IMR-90 (cell line): ENCODE results near the gene NOL9. TPM values are rescaled to one million over a fixed set of nuclear protein-coding genes. Genes with fewer than 3 reads are reported as not detected.

Source experiments
- ATAC-seq: fragments of 200-7000 bp; cut with Tn5 transposase; 2 replicates; pipeline ENCODE4 v1.9.1; 2020; ENCODE audit warnings: low read depth, mild to moderate bottlenecking, moderate library complexity
- BruUV-seq: library from RNA; stranded (reverse); fragments of 400-500 nt; replicated peaks from 2 replicates; lab custom pipeline; 2021; lab: Mats Ljungman, UMichigan
- CTCF ChIA-PET: fragments of 300-600 bp; formaldehyde crosslinking; extraction: SDS; loops from one replicate; lab custom pipeline; 2021; ENCODE audit warnings: antibody characterized with exemption; lab: Yijun Ruan, JAX
- POLR2A ChIA-PET: fragments of 300-600 bp; sonication (Branson Sonifier 250); formaldehyde crosslinking; loops from one replicate; lab custom pipeline; 2022; ENCODE audit warnings: antibody characterized with exemption; ENCODE audit not compliant: unreplicated experiment; lab: Charles Lee
- DNase-seq: peaks from one replicate; pipeline ENCODE4 v3.0.0; 2013
- H2AFZ ChIP-seq: replicated peaks from 2 replicates; pipeline ENCODE3; 2013; ENCODE audit warnings: low read length, mild to moderate bottlenecking; ENCODE audit not compliant: poor library complexity
- H2AK5ac ChIP-seq: 2 replicates; pipeline ENCODE4 v1.6.1; 2013; ENCODE audit warnings: low read depth, low read length, inconsistent platforms
- H2AK9ac ChIP-seq: replicated peaks from 2 replicates; pipeline ENCODE3; 2013; ENCODE audit warnings: mild to moderate bottlenecking, low read depth, low read length, moderate library complexity; ENCODE audit not compliant: poor library complexity
- H2BK120ac ChIP-seq: 2 replicates; pipeline ENCODE4 v1.6.1; 2013; ENCODE audit warnings: low read depth, low read length, inconsistent platforms
- H2BK15ac ChIP-seq: 3 replicates; pipeline ENCODE4 v1.6.1; 2013; ENCODE audit warnings: low read depth, low read length, inconsistent platforms
- H2BK20ac ChIP-seq: 2 replicates; pipeline ENCODE4 v1.6.1; 2013; ENCODE audit warnings: low read depth, mild to moderate bottlenecking, inconsistent platforms, low read length, moderate library complexity
- H2BK5ac ChIP-seq: 2 replicates; pipeline ENCODE4 v1.6.1; 2013; ENCODE audit warnings: mild to moderate bottlenecking, low read depth, low read length, inconsistent platforms; ENCODE audit not compliant: poor library complexity, severe bottlenecking
- H3K14ac ChIP-seq: replicated peaks from 2 replicates; pipeline ENCODE4 v1.6.1; 2013; ENCODE audit warnings: low read depth, low read length, inconsistent platforms
- H3K18ac ChIP-seq: 2 replicates; pipeline ENCODE4 v1.6.1; 2013; ENCODE audit warnings: low read depth, low read length, control low read depth
- H3K23ac ChIP-seq: 2 replicates; pipeline ENCODE4 v1.6.1; 2013; ENCODE audit warnings: low read depth, low read length, inconsistent platforms
- H3K27ac ChIP-seq: 2 replicates; pipeline ENCODE4 v1.5.1; 2013; ENCODE audit warnings: mild to moderate bottlenecking, control low read depth, low read length; ENCODE audit not compliant: insufficient read depth
- H3K27me3 ChIP-seq: 2 replicates; pipeline ENCODE4 v1.6.1; 2013; ENCODE audit warnings: low read length; ENCODE audit not compliant: control insufficient read depth, insufficient read depth
- H3K36me3 ChIP-seq: 2 replicates; pipeline ENCODE4 v1.6.1; 2013; ENCODE audit warnings: low read length, mixed read lengths; ENCODE audit not compliant: control insufficient read depth, insufficient read depth
- H3K4ac ChIP-seq: 2 replicates; pipeline ENCODE4 v1.6.1; 2013; ENCODE audit warnings: low read depth, low read length, inconsistent platforms
- H3K4me1 ChIP-seq: 2 replicates; pipeline ENCODE4 v1.6.1; 2013; ENCODE audit warnings: low read length, mixed read lengths; ENCODE audit not compliant: control insufficient read depth, insufficient read depth
- H3K4me2 ChIP-seq: 2 replicates; pipeline ENCODE4 v1.6.1; 2013; ENCODE audit warnings: low read depth, mild to moderate bottlenecking, control low read depth, low read length, moderate library complexity
- H3K4me3 ChIP-seq: 2 replicates; pipeline ENCODE4 v1.5.1; 2013; ENCODE audit warnings: low read depth, mild to moderate bottlenecking, control low read depth, low read length, moderate library complexity; ENCODE audit not compliant: insufficient read depth
- H3K56ac ChIP-seq: 2 replicates; pipeline ENCODE4 v1.6.1; 2013; ENCODE audit warnings: low read length, inconsistent platforms; ENCODE audit not compliant: insufficient read depth; ENCODE audit errors: extremely low read depth
- H3K79me1 ChIP-seq, 2 experiments: 2 replicates each; pipeline ENCODE4 v1.6.1; 2013; ENCODE audit warnings: low read length in 2 of 2, inconsistent platforms in 1 of 2, low read depth in 1 of 2
- H3K9ac ChIP-seq: 2 replicates; pipeline ENCODE4 v1.6.1; 2013; ENCODE audit warnings: low read depth, low read length, control low read depth
- H3K9me1 ChIP-seq: 2 replicates; pipeline ENCODE4 v1.6.1; 2013; ENCODE audit warnings: low read length, inconsistent platforms; ENCODE audit not compliant: insufficient read depth
- H3K9me3 ChIP-seq: 2 replicates; pipeline ENCODE4 v1.6.1; 2013; ENCODE audit warnings: low read length; ENCODE audit not compliant: control insufficient read depth, insufficient read depth
- H4K20me1 ChIP-seq: 2 replicates; pipeline ENCODE4 v1.6.1; 2013; ENCODE audit warnings: low read length, inconsistent platforms; ENCODE audit not compliant: insufficient read depth
- H4K5ac ChIP-seq: 2 replicates; pipeline ENCODE4 v1.6.1; 2013; ENCODE audit warnings: mild to moderate bottlenecking, low read depth, low read length, control low read depth
- H4K8ac ChIP-seq, 2 experiments: 2 replicates each; pipeline ENCODE4 v1.6.1; 2013; ENCODE audit warnings: low read depth in 2 of 2, low read length in 2 of 2, control low read depth in 1 of 2, inconsistent platforms in 1 of 2
- H4K91ac ChIP-seq: 2 replicates; pipeline ENCODE4 v1.6.1; 2013; ENCODE audit warnings: low read depth, low read length, inconsistent platforms; ENCODE audit not compliant: insufficient read depth
- BHLHE40 ChIP-seq: fragments of 150-350 bp; IDR thresholded peaks from 2 replicates; pipeline ENCODE4 v1.6.1; 2016; ENCODE audit warnings: mild to moderate bottlenecking, low read depth, low read length
- CEBPB ChIP-seq: IDR thresholded peaks from 2 replicates; pipeline ENCODE4 v1.6.1; 2012; ENCODE audit warnings: low read depth, low read length, improper control_type of control experiment
- CHD1 ChIP-seq: IDR thresholded peaks from 2 replicates; pipeline ENCODE4 v1.6.1; 2012; ENCODE audit warnings: low read depth, low read length, improper control_type of control experiment
- FOS ChIP-seq: fragments of 150-350 bp; IDR thresholded peaks from 2 replicates; pipeline ENCODE4 v1.6.1; 2016; ENCODE audit warnings: low read depth, low read length
- MAZ ChIP-seq: IDR thresholded peaks from 2 replicates; pipeline ENCODE4 v1.6.1; 2012; ENCODE audit warnings: low read depth, mild to moderate bottlenecking, low read length, improper control_type of control experiment, moderate library complexity, borderline replicate concordance
- MXI1 ChIP-seq: IDR thresholded peaks from 2 replicates; pipeline ENCODE4 v1.6.1; 2012; ENCODE audit warnings: low read depth, mild to moderate bottlenecking, low read length, moderate library complexity, borderline replicate concordance
- NFE2L2 ChIP-seq: fragments of 150-350 bp; IDR thresholded peaks from 2 replicates; pipeline ENCODE4 v1.6.1; 2016; ENCODE audit warnings: low read depth, mild to moderate bottlenecking, low read length
- RAD21 ChIP-seq: IDR thresholded peaks from 2 replicates; pipeline ENCODE4 v1.6.1; 2012; ENCODE audit warnings: low read length, improper control_type of control experiment
- RCOR1 ChIP-seq: IDR thresholded peaks from 2 replicates; pipeline ENCODE4 v1.6.1; 2012; ENCODE audit warnings: mild to moderate bottlenecking, low read length, improper control_type of control experiment; ENCODE audit not compliant: insufficient replicate concordance
- RFX5 ChIP-seq: IDR thresholded peaks from 2 replicates; pipeline ENCODE4 v1.8.0; 2012; ENCODE audit warnings: low read depth, mild to moderate bottlenecking, low read length, moderate library complexity
- SMC3 ChIP-seq: fragments of 150-350 bp; IDR thresholded peaks from 2 replicates; pipeline ENCODE4 v1.6.1; 2016; ENCODE audit warnings: low read depth, mild to moderate bottlenecking, antibody characterized with exemption, low read length, moderate library complexity
- WGBS, 2 experiments: methylation state at CpG; one replicate each; pipeline versions ENCODE4 v1.1.5 to v1.1.7; 2013; ENCODE audit warnings: missing lambda C conversion rate in 2 of 2; ENCODE audit not compliant: insufficient read length in 1 of 2; ENCODE audit errors: extremely low coverage in 2 of 2; 5-methylcytosine and 5-hydroxymethylcytosine counted together
- dilution Hi-C: fragments of 300-500 bp; cut with HindIII; formaldehyde crosslinking; loops from one replicate; pipeline ENCODE4 v1.14.3; 2018; ENCODE audit warnings: low sequenced_read_pairs; ENCODE audit not compliant: unreplicated experiment
- in situ Hi-C: fragments of 300-500 bp; cut with MboI; formaldehyde crosslinking; loops from 3 replicates; pipeline ENCODE4 v1.14.3; 2019; ENCODE audit warnings: low sequenced_read_pairs, inconsistent platforms, mixed read lengths
- intact Hi-C: fragments of 100-400 bp; cut with micrococcal nuclease; formaldehyde crosslinking; loops from 2 replicates; pipeline ENCODE4 v1.10.0; 2022
- polyA plus RNA-seq, 3 experiments: library from polyadenylated mRNA; depleted of rRNA; stranded (reverse); fragments of >200 nt; gene quantifications; 2 replicates each; pipeline ENCODE4 v1.2.3, GENCODE V29; 2012; ENCODE audit warnings: low replicate concordance in 1 of 3
- total RNA-seq: library from RNA; depleted of rRNA; stranded (reverse); fragments of >200 nt; gene quantifications from 2 replicates; pipeline ENCODE4 v1.2.3, GENCODE V29; 2012
- TF ChIP-seq, protein P1 (sequence below): conservative IDR thresholded peaks from 2 replicates; pipeline ENCODE4 v1.5.1; 2012; ENCODE audit warnings: mild to moderate bottlenecking, low read depth, low read length, improper control_type of control experiment
- TF ChIP-seq, protein P2 (sequence below): fragments of 150-350 bp; IDR thresholded peaks from 2 replicates; pipeline ENCODE4 v1.6.1; 2016; ENCODE audit warnings: low read depth, mild to moderate bottlenecking, low read length, moderate library complexity, borderline replicate concordance
- TF ChIP-seq, protein P3 (sequence below): fragments of 150-350 bp; IDR thresholded peaks from 2 replicates; pipeline ENCODE4 v1.6.1; 2017; ENCODE audit warnings: mild to moderate bottlenecking, antibody characterized with exemption, low read length, low read depth

NOL9 gene
- total and polyA plus RNA-seq, 2 of the 4 experiments (the other 2 are of a cell fraction): 13.0 to 19.2 TPM

- BruUV-seq: no TSS peak
- Histone ChIP-seq H3K14ac (no peak overlapping the region), H3K9me3 (no peaks in the 10 kb centered on the region), H2BK20ac (no peak overlapping the region), H3K27me3 (no peaks in the 10 kb centered on the region), H3K79me1 (peaks cover 13 to 83% of the 10 kb centered on the region in 2 experiments), H3K23ac (no peak overlapping the region), H4K5ac (no peak overlapping the region), H3K4me1 (peaks cover 4% of the 10 kb centered on the region), H2BK5ac (no peak overlapping the region), H2AFZ (peak overlapping the region; percentile 43), H3K56ac (no peak overlapping the region), H3K9me1 (peaks cover 10% of the 10 kb centered on the region), H3K4me3 (no peak overlapping the region), H3K4ac (no peak overlapping the region), H3K9ac (no peak overlapping the region), H3K36me3 (peaks cover 63% of the 10 kb centered on the region), H2AK9ac (peak overlapping the region; percentile 30), H2BK120ac (no peak overlapping the region), H2BK15ac (no peak overlapping the region), H2AK5ac (no peak overlapping the region), H4K20me1 (peaks cover 90% of the 10 kb centered on the region), H3K27ac (no peak overlapping the region), H3K4me2 (no peak overlapping the region), H4K8ac (no peak overlapping the region), H3K18ac (no peak overlapping the region), H4K91ac (no peak overlapping the region)
- dilution Hi-C loops: no loop called here
- in situ Hi-C loops: no loop called here
- ChIA-PET POLR2A (no interaction called here), CTCF (no interaction called here)
- 60% methylated on average over 2 of the region's 15 CpGs; no CpG with 5 or more reads in 1 of the 2 experiments for WGBS, 2 experiments
- ATAC-seq: no peak
- DNase-seq: no peak
- intact Hi-C loops: no loop called here
- no peak for TF ChIP-seq CEBPB
- TF ChIP-seq RCOR1: no peak
- no peak for TF ChIP-seq FOS
- TF ChIP-seq, protein P1, sequence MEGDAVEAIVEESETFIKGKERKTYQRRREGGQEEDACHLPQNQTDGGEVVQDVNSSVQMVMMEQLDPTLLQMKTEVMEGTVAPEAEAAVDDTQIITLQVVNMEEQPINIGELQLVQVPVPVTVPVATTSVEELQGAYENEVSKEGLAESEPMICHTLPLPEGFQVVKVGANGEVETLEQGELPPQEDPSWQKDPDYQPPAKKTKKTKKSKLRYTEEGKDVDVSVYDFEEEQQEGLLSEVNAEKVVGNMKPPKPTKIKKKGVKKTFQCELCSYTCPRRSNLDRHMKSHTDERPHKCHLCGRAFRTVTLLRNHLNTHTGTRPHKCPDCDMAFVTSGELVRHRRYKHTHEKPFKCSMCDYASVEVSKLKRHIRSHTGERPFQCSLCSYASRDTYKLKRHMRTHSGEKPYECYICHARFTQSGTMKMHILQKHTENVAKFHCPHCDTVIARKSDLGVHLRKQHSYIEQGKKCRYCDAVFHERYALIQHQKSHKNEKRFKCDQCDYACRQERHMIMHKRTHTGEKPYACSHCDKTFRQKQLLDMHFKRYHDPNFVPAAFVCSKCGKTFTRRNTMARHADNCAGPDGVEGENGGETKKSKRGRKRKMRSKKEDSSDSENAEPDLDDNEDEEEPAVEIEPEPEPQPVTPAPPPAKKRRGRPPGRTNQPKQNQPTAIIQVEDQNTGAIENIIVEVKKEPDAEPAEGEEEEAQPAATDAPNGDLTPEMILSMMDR: no peak
- no peak for TF ChIP-seq SMC3
- no peak for TF ChIP-seq NFE2L2
- no peak for TF ChIP-seq MAZ
- no peak for TF ChIP-seq RAD21
- TF ChIP-seq, protein P2, sequence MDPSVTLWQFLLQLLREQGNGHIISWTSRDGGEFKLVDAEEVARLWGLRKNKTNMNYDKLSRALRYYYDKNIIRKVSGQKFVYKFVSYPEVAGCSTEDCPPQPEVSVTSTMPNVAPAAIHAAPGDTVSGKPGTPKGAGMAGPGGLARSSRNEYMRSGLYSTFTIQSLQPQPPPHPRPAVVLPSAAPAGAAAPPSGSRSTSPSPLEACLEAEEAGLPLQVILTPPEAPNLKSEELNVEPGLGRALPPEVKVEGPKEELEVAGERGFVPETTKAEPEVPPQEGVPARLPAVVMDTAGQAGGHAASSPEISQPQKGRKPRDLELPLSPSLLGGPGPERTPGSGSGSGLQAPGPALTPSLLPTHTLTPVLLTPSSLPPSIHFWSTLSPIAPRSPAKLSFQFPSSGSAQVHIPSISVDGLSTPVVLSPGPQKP: no peak
- TF ChIP-seq MXI1: no peak
- no peak for TF ChIP-seq CHD1
- no peak for TF ChIP-seq RFX5
- TF ChIP-seq BHLHE40: no peak
- TF ChIP-seq, protein P3, sequence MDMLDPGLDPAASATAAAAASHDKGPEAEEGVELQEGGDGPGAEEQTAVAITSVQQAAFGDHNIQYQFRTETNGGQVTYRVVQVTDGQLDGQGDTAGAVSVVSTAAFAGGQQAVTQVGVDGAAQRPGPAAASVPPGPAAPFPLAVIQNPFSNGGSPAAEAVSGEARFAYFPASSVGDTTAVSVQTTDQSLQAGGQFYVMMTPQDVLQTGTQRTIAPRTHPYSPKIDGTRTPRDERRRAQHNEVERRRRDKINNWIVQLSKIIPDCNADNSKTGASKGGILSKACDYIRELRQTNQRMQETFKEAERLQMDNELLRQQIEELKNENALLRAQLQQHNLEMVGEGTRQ: no peak
Measured at GRCh38 chr1:6596886-6597776, 42.8 kb upstream of the NOL9 start.
